Mesothelial cell of epicardium (in vitro differentiated cells): Measurements from ENCODE around the gene DIP2C. TPM values are rescaled to one million over a fixed set of nuclear protein-coding genes. Genes with fewer than 3 reads are reported as not detected.
"Not testable (repeated sequence)": the region's sequence is repeated elsewhere in the genome, so short reads cannot be mapped to it uniquely, and the experiment has no call there.

Source experiments
- DNase-seq, 2 experiments: peaks; one replicate each; pipeline ENCODE4 v3.0.0; 2021; ENCODE audit warnings: low spot score in 2 of 2; ENCODE audit not compliant: unreplicated experiment in 2 of 2
- H3K27ac Mint-ChIP-seq: 2 replicates; pipeline ENCODE4 v1.8.0; 2021; ENCODE audit warnings: mixed read lengths
- H3K27me3 Mint-ChIP-seq: 2 replicates; pipeline ENCODE4 v1.8.0; 2021; ENCODE audit warnings: low read depth, mixed read lengths
- H3K36me3 Mint-ChIP-seq: 2 replicates; pipeline ENCODE4 v1.8.0; 2021; ENCODE audit warnings: mixed read lengths
- H3K4me1 Mint-ChIP-seq: 2 replicates; pipeline ENCODE4 v1.8.0; 2021; ENCODE audit warnings: mixed read lengths
- H3K4me3 Mint-ChIP-seq: 2 replicates; pipeline ENCODE4 v1.8.0; 2021; ENCODE audit warnings: mild to moderate bottlenecking, moderate library complexity, mixed read lengths
- H3K9me3 Mint-ChIP-seq: 2 replicates; pipeline ENCODE4 v1.8.0; 2021; ENCODE audit warnings: mixed read lengths
- total RNA-seq: library from RNA; stranded (reverse); gene quantifications from 3 replicates; pipeline ENCODE4 v1.2.1, GENCODE V29; 2021
- TF ChIP-seq, protein P1 (sequence below): fragments of 200-600 bp; sonication (generic); IDR thresholded peaks from one replicate; pipeline ENCODE4 v1.5.0; 2021; ENCODE audit warnings: antibody characterized with exemption; ENCODE audit not compliant: unreplicated experiment

Gene DIP2C
- total RNA-seq, 1 donor from 2014 or later: 30.3 TPM

- Mint-ChIP-seq H3K36me3 (no peaks in the 10 kb centered on the region), H3K4me1 (no peaks in the 10 kb centered on the region), H3K27ac (no peak overlapping the region), H3K9me3 (peaks cover 10% of the 10 kb centered on the region), H3K4me3 (no peak overlapping the region), H3K27me3 (peaks cover 42% of the 10 kb centered on the region)
- DNase-seq: no peak
- TF ChIP-seq, protein P1, sequence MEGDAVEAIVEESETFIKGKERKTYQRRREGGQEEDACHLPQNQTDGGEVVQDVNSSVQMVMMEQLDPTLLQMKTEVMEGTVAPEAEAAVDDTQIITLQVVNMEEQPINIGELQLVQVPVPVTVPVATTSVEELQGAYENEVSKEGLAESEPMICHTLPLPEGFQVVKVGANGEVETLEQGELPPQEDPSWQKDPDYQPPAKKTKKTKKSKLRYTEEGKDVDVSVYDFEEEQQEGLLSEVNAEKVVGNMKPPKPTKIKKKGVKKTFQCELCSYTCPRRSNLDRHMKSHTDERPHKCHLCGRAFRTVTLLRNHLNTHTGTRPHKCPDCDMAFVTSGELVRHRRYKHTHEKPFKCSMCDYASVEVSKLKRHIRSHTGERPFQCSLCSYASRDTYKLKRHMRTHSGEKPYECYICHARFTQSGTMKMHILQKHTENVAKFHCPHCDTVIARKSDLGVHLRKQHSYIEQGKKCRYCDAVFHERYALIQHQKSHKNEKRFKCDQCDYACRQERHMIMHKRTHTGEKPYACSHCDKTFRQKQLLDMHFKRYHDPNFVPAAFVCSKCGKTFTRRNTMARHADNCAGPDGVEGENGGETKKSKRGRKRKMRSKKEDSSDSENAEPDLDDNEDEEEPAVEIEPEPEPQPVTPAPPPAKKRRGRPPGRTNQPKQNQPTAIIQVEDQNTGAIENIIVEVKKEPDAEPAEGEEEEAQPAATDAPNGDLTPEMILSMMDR: no peak
Observed at GRCh38 chr10:707861-708260, 18.4 kb upstream of the DIP2C start.

- Mint-ChIP-seq H3K36me3 (no peaks in the 10 kb centered on the region), H3K4me3 (no peak overlapping the region), H3K4me1 (no peaks in the 10 kb centered on the region), H3K27ac (no peak overlapping the region), H3K27me3 (peaks cover 44% of the 10 kb centered on the region), H3K9me3 (peaks cover 12% of the 10 kb centered on the region)
- no peak for DNase-seq
- TF ChIP-seq, protein P1: no peak
Observed at GRCh38 chr10:707456-707855, 18.0 kb upstream of the DIP2C start.

GRCh38 chr10:703118-703517, 13.7 kb upstream of the DIP2C start:
- Mint-ChIP-seq H3K9me3 (peaks cover 12% of the 10 kb centered on the region), H3K27me3 (peaks cover 62% of the 10 kb centered on the region), H3K27ac (no peak overlapping the region), H3K4me1 (peaks cover 4% of the 10 kb centered on the region), H3K4me3 (no peak overlapping the region), H3K36me3 (no peaks in the 10 kb centered on the region)
- TF ChIP-seq, protein P1: no peak
- DNase-seq: no peak

DNA sequence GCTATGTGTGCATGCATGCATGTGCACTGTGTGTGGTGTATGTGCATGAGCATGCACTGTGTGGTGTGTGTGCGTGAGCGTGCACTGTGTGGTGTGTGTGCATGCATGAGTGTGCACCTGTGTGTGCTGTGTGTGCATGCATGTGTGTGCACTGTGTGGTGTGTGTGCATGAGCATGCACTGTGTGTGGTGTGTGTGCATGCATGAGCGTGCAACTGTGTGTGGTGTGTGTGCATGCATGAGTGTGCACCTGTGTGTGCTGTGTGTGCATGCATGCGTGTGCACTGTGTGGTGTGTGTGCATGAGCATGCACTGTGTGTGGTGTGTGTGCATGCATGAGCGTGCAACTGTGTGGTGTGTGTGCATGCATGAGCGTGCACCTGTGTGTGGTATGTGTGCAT, 10.7 kb upstream of the DIP2C start:
- Mint-ChIP-seq H3K27me3 (peaks cover 46% of the 10 kb centered on the region), H3K9me3 (peaks cover 12% of the 10 kb centered on the region)
- not testable (repeated sequence) for DNase-seq, H3K4me1 Mint-ChIP-seq, H3K27ac Mint-ChIP-seq, H3K36me3 Mint-ChIP-seq, H3K4me3 Mint-ChIP-seq

DNA sequence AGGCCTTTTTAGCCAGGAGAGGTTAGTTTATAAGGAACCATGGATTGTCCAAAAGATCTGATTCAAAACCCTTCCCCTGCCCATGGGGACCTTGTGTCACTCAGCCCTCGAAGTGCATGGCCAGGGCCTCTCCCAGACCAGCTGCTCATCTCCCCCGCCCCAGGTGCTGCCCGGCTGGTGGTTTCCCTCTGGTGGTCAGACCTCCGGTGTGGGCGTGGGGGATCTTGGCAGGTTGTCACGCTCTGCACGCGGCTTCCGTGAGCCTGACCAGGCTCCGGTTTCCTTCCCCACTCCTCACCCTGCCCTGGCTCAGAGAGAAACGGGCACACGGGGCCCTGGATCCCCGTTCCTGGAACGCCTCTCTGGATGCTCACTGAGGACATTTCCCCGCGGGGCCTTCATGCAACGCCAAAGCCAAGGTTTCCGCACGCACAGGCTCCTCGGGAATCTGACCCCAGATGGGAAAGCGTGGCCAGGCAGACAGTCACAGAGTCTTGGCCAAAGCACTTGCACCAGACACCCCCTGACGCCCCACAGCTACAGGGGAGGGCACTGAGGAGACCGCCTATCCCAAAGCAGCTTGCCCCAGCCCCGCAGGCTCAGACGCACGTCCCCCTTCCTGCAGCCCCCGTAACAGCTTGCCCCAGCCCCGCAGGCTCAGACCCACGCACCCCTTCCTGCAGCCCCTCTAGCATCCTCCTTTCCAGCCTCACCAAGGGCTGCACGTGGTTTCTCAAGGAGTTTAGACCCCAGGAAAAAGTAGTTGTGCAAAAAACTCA, 7.8 kb upstream of the DIP2C start:
- Mint-ChIP-seq H3K27ac (no peak overlapping the region), H3K4me3 (no peak overlapping the region), H3K4me1 (peaks cover 13% of the 10 kb centered on the region), H3K36me3 (no peaks in the 10 kb centered on the region), H3K27me3 (peaks cover 36% of the 10 kb centered on the region), H3K9me3 (no peaks in the 10 kb centered on the region)
- TF ChIP-seq, protein P1: no peak
- DNase-seq: no peak

DNA sequence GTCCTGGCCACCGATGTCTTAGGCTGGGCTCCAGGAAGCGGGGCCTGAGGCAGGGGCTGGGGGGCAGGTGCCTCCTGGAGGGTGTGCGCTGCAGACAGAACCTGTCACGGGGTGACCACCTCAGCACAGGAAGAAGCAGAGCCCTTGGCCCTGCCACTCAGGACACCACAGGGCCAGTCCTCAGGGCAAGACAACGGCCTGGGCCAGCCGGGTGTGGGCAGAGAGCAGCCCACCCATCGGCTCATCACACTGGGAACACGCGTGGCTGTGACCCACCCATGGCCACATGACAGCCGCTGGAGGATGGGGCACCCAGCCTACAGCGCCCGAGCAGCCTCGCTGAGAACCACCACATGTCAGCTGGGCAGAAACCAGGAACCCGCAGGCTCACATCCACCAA, 5.9 kb upstream of the DIP2C start:
- Mint-ChIP-seq H3K27me3 (peaks cover 24% of the 10 kb centered on the region), H3K9me3 (no peaks in the 10 kb centered on the region), H3K4me1 (peaks cover 18% of the 10 kb centered on the region), H3K27ac (no peak overlapping the region), H3K4me3 (no peak overlapping the region), H3K36me3 (no peaks in the 10 kb centered on the region)
- TF ChIP-seq, protein P1: no peak
- DNase-seq: no peak
